Astrocyte of the spinal cord (primary cell): ENCODE measurements around the gene GVQW3.
A peak's percentile ranks its signal among the peaks of the same experiment; 100 is the strongest.

Experiments
- DNase-seq: peaks from one replicate; pipeline ENCODE4 v3.0.0; 2011; ENCODE audit warnings: low read depth, low spot score
- H3K4me3 ChIP-seq: 2 replicates; pipeline ENCODE4 v1.5.1; 2011; ENCODE audit warnings: low read depth, mild to moderate bottlenecking, low read length, moderate library complexity
- in situ Hi-C: cut with HindIII; loops from 2 replicates; pipeline ENCODE4 v1.10.0; 2017; ENCODE audit warnings: low sequenced_read_pairs
- TF ChIP-seq, protein P1 (sequence below): IDR thresholded peaks from 2 replicates; pipeline ENCODE4 v1.5.1; 2012; ENCODE audit warnings: low read depth, mild to moderate bottlenecking, low read length, inconsistent platforms

GVQW3 gene

DNA sequence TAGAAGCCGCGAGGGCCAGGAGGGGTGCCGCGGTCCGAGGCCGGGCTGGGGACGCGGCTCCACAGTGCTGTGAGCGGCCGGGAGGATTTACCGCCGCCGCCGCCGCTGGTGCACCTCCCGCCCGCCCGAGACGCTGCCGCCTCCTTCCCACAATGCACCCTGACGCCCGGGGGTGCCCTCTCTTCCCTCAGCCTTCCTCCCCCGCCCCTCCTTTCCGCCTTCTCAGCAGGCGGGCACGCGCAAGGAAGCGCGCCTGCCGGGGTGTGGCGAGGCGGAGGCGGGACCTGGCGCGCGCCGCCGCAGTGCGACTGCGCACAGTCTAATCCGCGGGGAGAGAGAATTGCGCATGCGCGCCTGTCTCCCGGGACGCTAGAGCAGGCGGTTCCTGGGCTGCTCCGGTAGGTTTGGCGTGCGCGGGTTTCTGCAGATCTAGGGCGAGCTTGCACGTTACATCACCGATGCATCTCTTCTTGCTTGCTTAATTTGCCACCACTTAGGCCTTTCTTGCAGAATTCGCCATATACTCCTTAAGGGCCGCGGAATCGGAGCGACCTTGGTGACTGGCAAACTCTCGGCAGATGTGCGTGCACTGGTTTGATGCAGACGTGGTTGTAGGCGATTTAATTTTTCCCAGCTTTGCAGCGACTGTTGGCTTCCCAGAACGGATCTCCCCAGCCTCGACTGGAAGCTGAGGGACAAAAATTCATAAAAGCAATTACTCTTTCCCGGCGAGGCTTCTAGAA is at the start of gene GVQW3, which contains the start of gene THAP12:
Gene GVQW3, plus strand, starts transcription at position 347 of the 743 bp plus-strand sequence. CDS start 506 bp downstream, outside the sequence.
Gene THAP12, minus strand, starts transcription at position 156 of the 743 bp plus-strand sequence. CDS start 296 bp downstream, outside the sequence.
- H3K4me3 ChIP-seq = peak within 1 kb of the TSS; percentile 86
- in situ Hi-C loops = no loop called here

DNA sequence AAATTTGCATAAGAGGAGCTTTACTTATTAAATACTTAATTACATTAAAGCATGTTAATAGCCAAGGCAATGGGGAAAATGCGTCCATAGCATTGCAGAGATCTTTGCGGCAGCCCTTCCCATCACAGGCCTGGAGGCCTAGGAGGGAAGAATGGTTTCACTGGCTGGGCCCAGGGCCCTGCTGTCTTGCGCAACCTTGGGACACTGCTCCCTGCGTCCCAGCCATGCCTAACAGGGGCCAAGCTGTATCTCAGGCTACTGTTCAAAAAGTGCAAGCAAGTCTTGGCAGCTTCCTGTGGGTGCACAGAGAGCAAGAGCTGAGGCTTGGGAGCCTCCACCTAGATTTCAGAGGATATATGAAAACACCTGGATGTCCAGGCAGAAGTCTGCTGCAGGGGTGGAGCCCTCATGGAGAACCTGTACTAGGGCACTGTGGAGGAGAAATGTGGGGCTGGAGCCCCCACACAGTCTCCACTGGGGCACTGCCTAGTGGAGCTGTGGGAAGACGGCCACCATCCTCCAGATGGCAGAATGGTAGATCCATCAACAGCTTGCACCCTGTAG is 46.2 kb upstream of the GVQW3 start:
- DNase-seq = no peak
- in situ Hi-C loops = no loop called here
- TF ChIP-seq, protein P1, sequence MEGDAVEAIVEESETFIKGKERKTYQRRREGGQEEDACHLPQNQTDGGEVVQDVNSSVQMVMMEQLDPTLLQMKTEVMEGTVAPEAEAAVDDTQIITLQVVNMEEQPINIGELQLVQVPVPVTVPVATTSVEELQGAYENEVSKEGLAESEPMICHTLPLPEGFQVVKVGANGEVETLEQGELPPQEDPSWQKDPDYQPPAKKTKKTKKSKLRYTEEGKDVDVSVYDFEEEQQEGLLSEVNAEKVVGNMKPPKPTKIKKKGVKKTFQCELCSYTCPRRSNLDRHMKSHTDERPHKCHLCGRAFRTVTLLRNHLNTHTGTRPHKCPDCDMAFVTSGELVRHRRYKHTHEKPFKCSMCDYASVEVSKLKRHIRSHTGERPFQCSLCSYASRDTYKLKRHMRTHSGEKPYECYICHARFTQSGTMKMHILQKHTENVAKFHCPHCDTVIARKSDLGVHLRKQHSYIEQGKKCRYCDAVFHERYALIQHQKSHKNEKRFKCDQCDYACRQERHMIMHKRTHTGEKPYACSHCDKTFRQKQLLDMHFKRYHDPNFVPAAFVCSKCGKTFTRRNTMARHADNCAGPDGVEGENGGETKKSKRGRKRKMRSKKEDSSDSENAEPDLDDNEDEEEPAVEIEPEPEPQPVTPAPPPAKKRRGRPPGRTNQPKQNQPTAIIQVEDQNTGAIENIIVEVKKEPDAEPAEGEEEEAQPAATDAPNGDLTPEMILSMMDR = no peak
- no peak overlapping the region for H3K4me3 ChIP-seq

More for the DNA sequence above, at the start of gene GVQW3, which contains the start of gene THAP12:
- peak; percentile 99 for DNase-seq
- TF ChIP-seq, protein P1 = no peak

DNA sequence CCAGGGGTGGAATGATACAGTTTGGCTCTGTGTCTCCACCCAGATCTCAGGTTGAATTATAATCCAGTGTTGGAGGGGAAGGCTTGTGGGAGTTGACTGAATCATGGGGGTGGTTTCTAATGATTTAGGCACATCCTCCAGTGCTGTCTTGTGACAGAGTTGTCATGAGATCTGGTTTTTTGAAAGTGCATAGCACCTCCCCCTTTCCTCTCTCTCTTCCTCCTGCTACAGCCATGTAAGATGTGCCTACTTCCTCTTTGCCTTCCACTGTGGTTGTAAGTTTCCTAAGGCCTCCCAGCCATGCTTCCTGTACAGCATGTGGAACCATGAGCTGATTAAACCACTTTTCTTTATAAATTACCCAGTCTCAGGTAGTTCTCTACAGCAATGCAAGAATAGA is 45.3 kb upstream of the GVQW3 start:
- in situ Hi-C loops = no loop called here
- no peak for DNase-seq
- no peak overlapping the region for H3K4me3 ChIP-seq
- TF ChIP-seq, protein P1 = no peak

DNA sequence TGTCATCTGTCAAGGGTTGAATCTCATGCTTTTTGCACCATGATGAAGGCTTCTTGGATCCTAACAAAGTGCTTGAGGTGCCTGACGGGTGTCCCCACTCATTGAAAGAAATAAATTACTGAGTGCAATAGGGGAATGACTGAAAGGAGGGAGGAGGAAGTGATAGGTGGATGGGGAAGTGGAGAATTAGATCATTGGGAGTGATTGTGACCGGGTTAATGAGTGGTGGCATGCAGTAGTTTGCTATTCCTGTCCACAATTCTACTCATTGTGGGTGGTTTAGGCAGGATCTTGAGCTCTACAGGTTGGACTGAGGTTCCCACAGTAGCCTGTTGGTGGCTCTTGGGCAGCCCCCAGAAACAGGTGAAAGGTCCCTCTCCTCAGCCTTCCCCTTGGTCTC is 44.5 kb upstream of the GVQW3 start:
- TF ChIP-seq, protein P1 = no peak
- in situ Hi-C loops = no loop called here
- no peak for DNase-seq
- H3K4me3 ChIP-seq = no peak overlapping the region

DNA sequence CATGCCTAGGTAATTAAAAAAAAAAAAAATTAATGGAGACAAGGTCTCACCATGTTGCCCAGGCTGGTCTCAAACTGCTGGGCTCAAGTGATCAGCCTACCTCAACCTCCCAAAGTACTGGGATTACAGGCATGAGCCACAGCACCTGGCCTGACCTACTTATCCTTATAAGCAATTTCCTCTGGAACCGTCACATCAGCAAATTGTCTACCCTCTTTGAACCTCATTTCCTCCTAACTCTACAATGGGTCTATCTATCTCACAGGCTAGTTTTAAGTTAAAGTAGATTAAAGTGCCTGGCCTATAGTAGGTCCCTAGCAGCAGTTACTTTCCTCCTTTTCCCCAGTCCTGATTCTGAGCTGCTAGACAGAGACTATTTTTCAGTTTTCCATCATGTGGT is 43.7 kb upstream of the GVQW3 start:
- TF ChIP-seq, protein P1 = no peak
- in situ Hi-C loops = no loop called here
- no peak overlapping the region for H3K4me3 ChIP-seq
- DNase-seq = no peak

DNA sequence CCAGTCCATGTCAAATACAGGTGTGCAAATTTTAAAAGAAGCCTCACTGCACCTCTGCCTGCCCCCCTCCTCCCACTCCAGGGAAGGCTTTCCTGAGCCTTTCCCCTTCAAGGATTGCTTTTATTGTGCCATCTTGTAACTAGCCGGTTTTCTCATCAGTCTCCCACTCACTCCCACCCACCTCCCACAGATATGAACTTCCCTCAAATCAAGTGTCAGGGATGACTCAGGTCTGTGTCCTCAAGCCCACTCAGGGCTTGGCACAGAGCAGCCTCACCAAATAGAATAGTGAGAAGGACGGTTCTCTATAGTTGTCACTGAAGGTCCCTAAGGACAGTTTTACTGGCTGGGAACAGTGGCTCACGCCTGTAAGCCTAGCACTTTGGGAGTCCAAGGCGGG is 43.2 kb upstream of the GVQW3 start:
- TF ChIP-seq, protein P1 = no peak
- in situ Hi-C loops = no loop called here
- no peak for DNase-seq
- H3K4me3 ChIP-seq = no peak overlapping the region
